ENCODE data around the gene SUMO3.

Gene SUMO3

DNA sequence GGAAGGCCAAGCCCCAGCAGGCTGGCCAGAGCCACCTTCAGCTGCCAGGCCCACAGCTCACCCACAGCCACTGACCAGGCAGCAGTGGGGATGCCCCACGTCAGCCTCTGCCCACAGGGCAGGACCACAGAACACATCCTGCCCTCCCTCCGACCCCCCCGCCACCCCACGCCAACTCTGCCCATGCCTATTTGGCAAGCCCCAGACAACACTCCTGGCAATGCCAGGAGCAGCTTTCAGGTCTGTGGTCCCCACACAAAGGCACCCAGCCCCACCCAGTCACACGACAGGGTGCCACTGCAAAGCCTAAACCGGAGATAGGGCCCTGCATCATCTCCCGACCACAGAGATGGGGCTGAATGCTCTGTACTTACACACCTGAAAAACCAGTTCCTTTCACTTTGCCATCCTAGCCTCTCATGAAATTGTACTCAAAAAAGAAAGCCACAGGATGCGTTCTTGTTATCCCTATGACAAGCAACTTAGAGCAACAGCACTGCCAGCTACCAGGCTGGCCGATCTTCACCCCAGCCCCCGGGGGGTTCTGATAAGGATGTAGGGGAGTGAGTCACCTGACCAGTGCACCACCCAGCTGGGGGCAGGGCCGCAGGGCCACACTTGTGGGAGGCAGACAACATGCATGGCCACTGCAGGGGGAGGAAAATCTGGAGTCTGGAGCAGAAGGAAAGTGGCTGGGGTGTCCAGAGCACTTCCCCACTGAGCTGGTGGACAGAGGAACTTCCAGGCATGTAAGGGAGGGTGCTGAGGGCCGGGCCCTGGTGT is 52.4 kb downstream of the SUMO3 start:
- H3K4me3 ChIP-seq (ENCODE audit: low read depth, low read length) = no peak overlapping the region
- no peak for DNase-seq (ENCODE audit: low read depth)

GRCh38 chr21:44764319-44765230 is 53.3 kb downstream of the SUMO3 start:
- no peak for DNase-seq (ENCODE audit: low read depth)
- no peak overlapping the region for H3K4me3 ChIP-seq (ENCODE audit: low read depth, low read length)

DNA sequence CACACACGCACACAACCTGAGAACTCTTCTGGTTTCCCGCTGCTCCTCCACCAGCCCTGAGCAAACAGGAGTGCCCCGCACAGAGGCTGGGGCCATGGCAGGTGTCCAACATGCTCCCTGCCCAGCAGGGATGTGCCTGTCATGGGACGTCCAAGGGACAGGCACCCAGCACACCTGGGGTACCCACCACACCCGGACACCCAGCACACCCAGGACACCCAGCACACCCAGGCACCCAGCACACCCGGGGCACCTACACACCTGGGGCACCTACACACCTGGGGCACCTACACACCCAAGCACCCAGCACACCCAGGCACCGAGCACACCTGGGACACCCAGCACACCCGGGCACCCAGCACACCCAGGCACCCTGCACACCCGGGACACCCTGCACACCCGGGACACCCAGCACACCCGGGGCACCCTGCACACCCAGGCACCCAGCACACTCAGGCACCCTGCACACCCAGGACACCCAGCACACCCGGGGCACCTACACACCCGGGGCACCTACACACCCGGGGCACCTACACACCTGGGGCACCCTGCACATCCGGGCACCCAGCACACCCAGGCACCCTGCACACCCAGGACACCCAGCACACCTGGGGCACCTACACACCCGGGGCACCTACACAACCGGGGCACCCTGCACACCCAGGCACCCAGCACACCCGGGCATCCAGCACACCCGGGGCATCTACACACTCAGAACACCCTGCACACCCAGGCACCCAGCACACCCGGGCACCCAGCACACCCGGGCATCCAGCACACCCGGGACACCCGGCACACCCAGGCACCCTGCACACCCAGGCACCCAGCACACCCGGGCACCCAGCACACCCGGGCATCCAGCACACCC is 54.2 kb downstream of the SUMO3 start:
- no peak overlapping the region for H3K4me3 ChIP-seq (ENCODE audit: low read depth, low read length)
- DNase-seq (ENCODE audit: low read depth) = no peak

- no peak for DNase-seq (ENCODE audit: low read depth)
- H3K4me3 ChIP-seq (ENCODE audit: low read depth, low read length) = no peak overlapping the region
Observed at GRCh38 chr21:44763050-44763378, 54.8 kb downstream of the SUMO3 start.

- no peak overlapping the region for H3K4me3 ChIP-seq (ENCODE audit: low read depth, low read length)
- DNase-seq (ENCODE audit: low read depth) = no peak
Observed at GRCh38 chr21:44762221-44763049, 55.4 kb downstream of the SUMO3 start.

DNA sequence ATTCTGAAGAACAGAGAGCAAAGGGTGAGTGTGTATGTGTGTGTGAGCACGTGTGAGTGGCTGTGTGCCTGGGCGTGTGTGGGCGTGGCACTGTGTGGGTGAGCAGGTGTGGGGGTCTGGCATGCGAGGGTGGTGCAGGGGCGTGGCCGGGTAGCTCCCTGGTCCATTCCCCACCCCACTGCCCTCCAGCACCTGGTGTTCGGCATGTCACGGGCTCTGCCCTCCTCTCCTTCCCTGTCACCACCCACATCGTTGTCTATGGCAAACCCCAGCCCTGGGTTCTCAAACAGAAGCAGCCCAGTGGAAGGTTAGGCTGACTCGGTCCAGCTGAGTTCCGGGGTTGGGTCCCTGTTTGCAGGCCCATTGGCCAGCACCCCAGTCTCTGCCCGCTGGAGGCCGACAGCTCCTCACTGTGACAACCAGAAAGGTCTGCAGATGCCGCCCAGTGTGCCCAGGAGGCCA is 56.1 kb downstream of the SUMO3 start:
- DNase-seq (ENCODE audit: low read depth) = no peak
- no peak overlapping the region for H3K4me3 ChIP-seq (ENCODE audit: low read depth, low read length)

GRCh38 chr21:44761011-44761729 is 56.7 kb downstream of the SUMO3 start:
- DNase-seq (ENCODE audit: low read depth) = no peak

GRCh38 chr21:44760376-44760775 is 57.5 kb downstream of the SUMO3 start:
- no peak for DNase-seq (ENCODE audit: low read depth)
- no peak overlapping the region for H3K4me3 ChIP-seq (ENCODE audit: low read depth, low read length)

More at GRCh38 chr21:44761011-44761729, 56.7 kb downstream of the SUMO3 start:
- no peak overlapping the region for H3K4me3 ChIP-seq (ENCODE audit: low read depth, low read length)

- H3K4me3 ChIP-seq (ENCODE audit: low read depth, low read length) = no peak overlapping the region
- no peak for DNase-seq (ENCODE audit: low read depth)
Observed at GRCh38 chr21:44759628-44760285, 58.1 kb downstream of the SUMO3 start.

GRCh38 chr21:44758781-44759627 is 58.9 kb downstream of the SUMO3 start:
- no peak overlapping the region for H3K4me3 ChIP-seq (ENCODE audit: low read depth, low read length)
- DNase-seq (ENCODE audit: low read depth) = no peak

DNA sequence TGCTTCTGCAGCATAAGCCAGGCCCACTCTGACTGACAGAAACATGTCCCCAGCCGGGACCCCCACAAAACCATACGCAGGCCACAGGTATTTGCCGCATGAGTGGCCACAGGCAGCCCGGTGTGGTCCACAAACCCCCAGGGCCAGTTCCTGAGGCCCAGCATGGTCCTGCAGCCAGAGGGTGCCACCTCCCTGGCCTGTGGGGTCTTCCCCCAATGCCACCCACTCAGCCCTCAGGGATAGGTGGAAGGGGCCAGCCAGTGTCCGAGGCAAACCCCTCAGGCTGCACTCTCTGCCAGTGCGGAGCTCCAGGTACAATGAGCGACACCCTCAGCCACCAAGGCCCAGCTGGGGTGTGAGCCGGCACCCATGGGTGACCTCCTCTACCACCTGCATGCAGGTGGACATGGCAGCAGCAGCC is 59.7 kb downstream of the SUMO3 start:
- H3K4me3 ChIP-seq (ENCODE audit: low read depth, low read length) = no peak overlapping the region
- DNase-seq (ENCODE audit: low read depth) = no peak

GRCh38 chr21:44757731-44758130 is 60.1 kb downstream of the SUMO3 start:
- H3K4me3 ChIP-seq (ENCODE audit: low read depth, low read length) = no peak overlapping the region
- DNase-seq (ENCODE audit: low read depth) = no peak

DNA sequence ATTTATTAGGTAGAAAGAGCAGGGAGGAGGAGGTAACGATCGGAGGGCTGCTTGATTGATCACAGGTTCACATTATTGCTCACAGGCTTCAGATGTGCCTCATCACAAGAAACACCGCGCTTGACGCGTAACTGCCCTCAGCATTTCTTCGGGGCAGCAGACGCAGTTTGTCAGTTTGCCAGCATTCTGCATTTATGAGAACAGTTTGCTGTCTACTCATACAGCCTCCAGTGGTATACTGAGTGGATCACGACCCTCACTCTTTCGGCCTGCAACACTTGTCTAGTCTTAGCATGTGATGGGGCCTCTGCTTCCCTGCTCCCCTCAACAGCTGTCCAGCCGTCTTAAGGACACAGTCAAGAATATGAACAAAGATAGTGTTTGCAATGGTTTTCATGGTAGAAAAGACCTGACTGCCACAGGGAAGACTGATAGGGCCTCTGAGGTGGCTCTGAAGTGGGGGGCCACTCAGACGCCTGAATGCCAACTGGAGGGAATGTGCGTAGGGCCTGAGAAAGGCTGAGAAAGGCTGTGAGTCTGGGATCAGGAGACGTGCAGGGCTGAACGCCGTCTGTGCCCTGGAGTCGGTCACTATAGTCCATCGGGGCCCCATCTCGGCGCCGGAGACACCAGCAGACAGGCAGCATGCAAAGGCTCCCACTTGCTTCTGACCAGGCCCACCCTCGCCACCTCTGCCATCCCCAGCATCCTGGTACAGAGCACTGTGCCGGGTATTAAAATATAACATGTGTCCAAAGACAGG is 61.3 kb downstream of the SUMO3 start:
- DNase-seq (ENCODE audit: low read depth) = no peak
- no peak overlapping the region for H3K4me3 ChIP-seq (ENCODE audit: low read depth, low read length)
